SK-N-SH (cell line): ENCODE results near the gene TRIM72. TPM values are rescaled to one million over a fixed set of nuclear protein-coding genes. Genes with fewer than 3 reads are reported as not detected.
"Not testable (repeated sequence)": the region's sequence is repeated elsewhere in the genome, so short reads cannot be mapped to it uniquely, and the experiment has no call there.

Experiments
- CTCF ChIA-PET: fragments of 300-600, 350-600 bp; formaldehyde crosslinking; extraction: SDS; loops from one replicate; lab custom pipeline; 2021; lab: Yijun Ruan, JAX
- POLR2A ChIA-PET: fragments of 350-600 bp; sonication (Branson Sonifier 250); formaldehyde crosslinking; extraction: SDS; loops from one replicate; lab custom pipeline; 2020; ENCODE audit warnings: antibody characterized with exemption, inconsistent platforms; lab: Yijun Ruan, JAX
- DNase-seq: peaks from one replicate; pipeline ENCODE4 v3.0.0; 2012
- H2AFZ ChIP-seq: fragments of 200-600 bp; sonication (generic); 2 replicates; pipeline ENCODE4 v1.8.1; 2016; ENCODE audit warnings: antibody characterized with exemption, mild to moderate bottlenecking, low read depth
- H3F3A ChIP-seq: fragments of 200-600 bp; sonication (generic); replicated peaks from 2 replicates; pipeline ENCODE3; 2016; ENCODE audit warnings: antibody characterized with exemption, mild to moderate bottlenecking; ENCODE audit not compliant: insufficient read depth
- H3K27ac ChIP-seq, 2 experiments: fragments of 200-500 bp in 1 of 2; fragments of 200-600 bp in 1 of 2; sonication (Bioruptor generic) in 1 of 2; sonication (generic), shearing (Covaris generic) in 1 of 2; 2 replicates each; pipeline versions ENCODE4 v1.5.1 to v1.6.1; 2014 to 2016; ENCODE audit warnings: low read depth in 2 of 2, inconsistent platforms in 1 of 2, low read length in 1 of 2, mild to moderate bottlenecking in 1 of 2, mixed read lengths in 1 of 2
- H3K27me3 ChIP-seq: fragments of 200-600 bp; sonication (generic), shearing (Covaris generic); 2 replicates; pipeline ENCODE4 v1.6.1; 2016; ENCODE audit warnings: mixed run types; ENCODE audit not compliant: insufficient read depth
- H3K36me3 ChIP-seq, 2 experiments: fragments of 200-500 bp in 1 of 2; fragments of 200-600 bp in 1 of 2; sonication (Bioruptor generic) in 1 of 2; sonication (generic) in 1 of 2; replicated peaks in 1 of 2; 2 replicates each; pipeline versions ENCODE3 to v1.5.1; 2014 to 2016; ENCODE audit warnings: low read length in 1 of 2, mild to moderate bottlenecking in 1 of 2; ENCODE audit not compliant: insufficient read depth in 2 of 2, control insufficient read depth in 1 of 2
- H3K4me1 ChIP-seq, 2 experiments: fragments of 200-500 bp in 1 of 2; fragments of 200-600 bp in 1 of 2; sonication (Bioruptor generic) in 1 of 2; sonication (generic), shearing (Covaris generic) in 1 of 2; 2 replicates each; pipeline versions ENCODE4 v1.5.1 to v1.6.1; 2014 to 2016; ENCODE audit warnings: low read depth in 1 of 2, low read length in 1 of 2, mixed run types in 1 of 2; ENCODE audit not compliant: insufficient read depth in 2 of 2, control insufficient read depth in 1 of 2
- H3K4me2 ChIP-seq: fragments of 200-600 bp; sonication (generic), shearing (Covaris generic); 2 replicates; pipeline ENCODE4 v1.6.1; 2017; ENCODE audit warnings: mixed run types
- H3K4me3 ChIP-seq, 2 experiments: fragments of 200-500 bp in 1 of 2; fragments of 200-600 bp in 1 of 2; sonication (Bioruptor generic) in 1 of 2; sonication (generic), shearing (Covaris generic) in 1 of 2; 2 replicates each; pipeline versions ENCODE4 v1.5.1 to v1.8.1; 2014 to 2016; ENCODE audit warnings: low read depth in 2 of 2, inconsistent platforms in 1 of 2, low read length in 1 of 2, mild to moderate bottlenecking in 1 of 2, mixed read lengths in 1 of 2, moderate library complexity in 1 of 2
- H3K79me2 ChIP-seq: fragments of 200-600 bp; sonication (generic); 2 replicates; pipeline ENCODE4 v1.8.1; 2017; ENCODE audit warnings: mild to moderate bottlenecking; ENCODE audit not compliant: insufficient read depth
- H3K9ac ChIP-seq: fragments of 200-600 bp; sonication (generic); 2 replicates; pipeline ENCODE4 v1.6.1; 2017; ENCODE audit warnings: mixed run types
- H3K9me2 ChIP-seq: fragments of 200-600 bp; sonication (generic); 2 replicates; pipeline ENCODE4 v1.6.1; 2017; ENCODE audit warnings: mixed run types
- H3K9me3 ChIP-seq: fragments of 200-600 bp; sonication (generic); 2 replicates; pipeline ENCODE4 v1.6.1; 2017; ENCODE audit warnings: mixed run types, mild to moderate bottlenecking, moderate library complexity
- H4K20me1 ChIP-seq: fragments of 200-600 bp; sonication (generic); 2 replicates; pipeline ENCODE4 v1.6.1; 2017; ENCODE audit warnings: mild to moderate bottlenecking, mixed run types; ENCODE audit not compliant: insufficient read depth
- ELF1 ChIP-seq: IDR thresholded peaks from 2 replicates; pipeline ENCODE4 v1.4.0; 2012
- EP300 ChIP-seq, 2 experiments: IDR thresholded peaks; 2 replicates each; pipeline versions ENCODE4 v1.4.0 to v1.6.1; 2012; ENCODE audit warnings: borderline replicate concordance in 1 of 2, low read depth in 1 of 2, low read length in 1 of 2
- FOXJ3 ChIP-seq: sonication (generic); formaldehyde crosslinking; IDR thresholded peaks from 2 replicates; pipeline ENCODE4 v1.5.1; 2020; ENCODE audit warnings: mild to moderate bottlenecking, missing genetic modification reagents
- FOXM1 ChIP-seq: IDR thresholded peaks from 2 replicates; pipeline ENCODE4 v1.4.0; 2012; ENCODE audit warnings: low read depth, mild to moderate bottlenecking
- GATA2 ChIP-seq: sonication (generic); formaldehyde crosslinking; IDR thresholded peaks from 2 replicates; pipeline ENCODE4 v1.5.0; 2020; ENCODE audit warnings: mild to moderate bottlenecking, missing genetic modification reagents
- MXI1 ChIP-seq: IDR thresholded peaks from 2 replicates; pipeline ENCODE4 v1.6.1; 2012; ENCODE audit warnings: mild to moderate bottlenecking, low read depth, low read length, improper control_type of control experiment
- NFIC ChIP-seq: IDR thresholded peaks from 2 replicates; pipeline ENCODE4 v1.4.0; 2012; ENCODE audit warnings: borderline replicate concordance
- NRF1 ChIP-seq: IDR thresholded peaks from 2 replicates; pipeline ENCODE4 v1.6.1; 2012; ENCODE audit warnings: low read depth, mild to moderate bottlenecking, low read length
- RAD21 ChIP-seq: IDR thresholded peaks from 2 replicates; pipeline ENCODE4 v1.6.1; 2012; ENCODE audit warnings: mild to moderate bottlenecking, low read length
- RCOR1 ChIP-seq: fragments of 150-350 bp; IDR thresholded peaks from 2 replicates; pipeline ENCODE4 v1.6.1; 2017; ENCODE audit warnings: antibody characterized with exemption, low read length
- RFX5 ChIP-seq: IDR thresholded peaks from 2 replicates; pipeline ENCODE4 v1.6.1; 2012; ENCODE audit warnings: mild to moderate bottlenecking, improper control_type of control experiment, low read length
- SIN3A ChIP-seq: IDR thresholded peaks from 2 replicates; pipeline ENCODE4 v1.6.1; 2012; ENCODE audit warnings: low read depth, mild to moderate bottlenecking, low read length, moderate library complexity, borderline replicate concordance
- TAF1 ChIP-seq: IDR thresholded peaks from 2 replicates; pipeline ENCODE4 v1.6.1; 2012; ENCODE audit warnings: low read depth, mild to moderate bottlenecking, low read length, moderate library complexity, borderline replicate concordance
- TCF12 ChIP-seq: IDR thresholded peaks from 2 replicates; pipeline ENCODE4 v1.4.0; 2012
- TEAD4 ChIP-seq: IDR thresholded peaks from 2 replicates; pipeline ENCODE4 v1.4.0; 2012; ENCODE audit warnings: mild to moderate bottlenecking, borderline replicate concordance; ENCODE audit not compliant: insufficient read depth
- YY1 ChIP-seq: IDR thresholded peaks from 2 replicates; pipeline ENCODE4 v1.4.0; 2012; ENCODE audit warnings: low read depth, mild to moderate bottlenecking
- WGBS: methylation state at CpG from one replicate; pipeline ENCODE4 v1.1.6; 2017; ENCODE audit warnings: low lambda C conversion rate; 5-methylcytosine and 5-hydroxymethylcytosine counted together
- polyA plus RNA-seq, 3 experiments: library from polyadenylated mRNA; depleted of rRNA; stranded (reverse); fragments of >200 nt; gene quantifications; 2 replicates each; pipeline ENCODE4 v1.2.3, GENCODE V29; 2012
- TF ChIP-seq, protein P1 (sequence below): fragments of 150-350 bp; IDR thresholded peaks from 2 replicates; pipeline ENCODE4 v1.6.1; 2017; ENCODE audit warnings: antibody characterized with exemption, low read length, low read depth, borderline replicate concordance
- TF ChIP-seq, protein P2 (sequence below): IDR thresholded peaks from 2 replicates; pipeline ENCODE4 v1.4.0; 2012; ENCODE audit warnings: low read depth

TRIM72 gene
- polyA plus RNA-seq, 1 of the 3 experiments (the other 2 are of a cell fraction) = under 0.01 TPM

DNA sequence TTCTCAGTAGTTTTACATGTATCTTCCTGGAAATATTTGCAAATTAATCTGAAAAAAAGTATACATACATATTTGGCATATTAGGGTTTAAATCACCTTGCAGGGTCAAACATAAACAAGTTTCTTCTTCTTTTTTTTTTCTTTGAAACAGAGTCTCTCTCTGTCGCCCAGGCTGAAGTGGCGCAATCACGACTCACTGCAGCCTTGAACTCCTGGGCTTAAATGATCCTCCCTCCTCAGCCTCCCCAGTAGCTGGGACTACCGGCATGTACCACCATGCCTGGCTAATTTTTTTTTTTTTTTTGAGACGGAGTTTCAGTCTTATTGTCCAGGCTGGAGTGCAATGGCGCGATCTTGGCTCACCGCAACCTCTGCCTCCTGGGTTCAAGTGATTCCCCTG is 46.6 kb upstream of the TRIM72 start:
- ChIA-PET POLR2A (interaction anchor here (1.3 kb wide), 1 partner anchor 12 kb away, joined by 5 read pairs; the partner anchor contains the start of gene FUS), CTCF (interaction anchor here (0.9 kb wide), 1 partner anchor 9 kb away, joined by 3 read pairs; no protein-coding TSS in a partner anchor)
- Histone ChIP-seq H3K4me3 (no peak overlapping the region), H3F3A (no peaks in the 10 kb centered on the region), H3K27me3 (no peaks in the 10 kb centered on the region), H3K4me1 (peaks cover 0 to 2% of the 10 kb centered on the region in 2 experiments; a peak in 1 of 4 replicates), H3K9me3 (no peaks in the 10 kb centered on the region), H4K20me1 (no peaks in the 10 kb centered on the region), H3K79me2 (no peaks in the 10 kb centered on the region), H3K9me2 (no peaks in the 10 kb centered on the region), H3K4me2 (no peak overlapping the region), H3K36me3 (no peaks in the 10 kb centered on the region), H3K27ac (no peak overlapping the region), H3K9ac (no peak overlapping the region), H2AFZ (no peak overlapping the region)
- WGBS = 72% methylated on average over 8 of the region's 8 CpGs
- DNase-seq = no peak
- TF ChIP-seq NFIC = no peak
- no peak for TF ChIP-seq RCOR1
- no peak for TF ChIP-seq SIN3A
- TF ChIP-seq NRF1 = no peak
- no peak for TF ChIP-seq RFX5
- no peak for TF ChIP-seq RAD21
- no peak for TF ChIP-seq TEAD4
- no peak for TF ChIP-seq TCF12
- TF ChIP-seq TAF1 = no peak

DNA sequence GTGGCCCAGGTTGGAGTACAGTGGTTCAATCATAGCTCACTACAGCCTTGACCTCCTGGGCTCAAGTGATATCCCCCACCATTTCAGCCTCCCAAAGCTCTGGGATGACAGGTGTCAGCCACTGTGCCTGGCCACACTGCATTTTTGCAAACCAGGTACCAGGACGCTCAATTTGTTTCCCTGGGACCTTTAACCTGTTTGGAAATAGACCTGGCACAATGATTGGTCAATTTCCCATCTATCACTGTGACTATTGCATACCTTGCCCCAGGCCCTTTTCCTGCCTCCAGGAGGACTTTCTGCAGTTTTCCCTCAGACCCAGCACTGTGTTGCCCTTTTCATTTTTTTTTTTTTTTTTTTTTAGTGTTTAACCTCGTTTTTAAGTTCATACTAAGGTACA is 45.1 kb upstream of the TRIM72 start:
- H4K20me1 ChIP-seq = no peaks in the 10 kb centered on the region
- peaks cover 0 to 2% of the 10 kb centered on the region in 2 experiments; a peak in 1 of 4 replicates for H3K4me1 ChIP-seq
- no peaks in the 10 kb centered on the region for H3K79me2 ChIP-seq
- no peaks in the 10 kb centered on the region for H3K27me3 ChIP-seq
- H3K36me3 ChIP-seq = no peaks in the 10 kb centered on the region
- POLR2A ChIA-PET = interaction anchor here (1.3 kb wide), 1 partner anchor 11 kb away, joined by 5 read pairs; the partner anchor contains the start of gene FUS
- no peak for TF ChIP-seq NFIC
- no peak for TF ChIP-seq FOXJ3 (CRISPR knock-in tag)
- TF ChIP-seq SIN3A = no peak
- no peak for TF ChIP-seq MXI1
- no peak for TF ChIP-seq FOXM1
- TF ChIP-seq, protein P1, sequence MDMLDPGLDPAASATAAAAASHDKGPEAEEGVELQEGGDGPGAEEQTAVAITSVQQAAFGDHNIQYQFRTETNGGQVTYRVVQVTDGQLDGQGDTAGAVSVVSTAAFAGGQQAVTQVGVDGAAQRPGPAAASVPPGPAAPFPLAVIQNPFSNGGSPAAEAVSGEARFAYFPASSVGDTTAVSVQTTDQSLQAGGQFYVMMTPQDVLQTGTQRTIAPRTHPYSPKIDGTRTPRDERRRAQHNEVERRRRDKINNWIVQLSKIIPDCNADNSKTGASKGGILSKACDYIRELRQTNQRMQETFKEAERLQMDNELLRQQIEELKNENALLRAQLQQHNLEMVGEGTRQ = no peak
- no peak for TF ChIP-seq ELF1
- no peak for TF ChIP-seq YY1
- TF ChIP-seq GATA2 = no peak
- TF ChIP-seq NRF1 = no peak
- TF ChIP-seq, protein P2, sequence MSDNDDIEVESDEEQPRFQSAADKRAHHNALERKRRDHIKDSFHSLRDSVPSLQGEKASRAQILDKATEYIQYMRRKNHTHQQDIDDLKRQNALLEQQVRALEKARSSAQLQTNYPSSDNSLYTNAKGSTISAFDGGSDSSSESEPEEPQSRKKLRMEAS = no peak
- no peak for TF ChIP-seq EP300 (IDR thresholded peaks at IDR 0.05; ENCODE audit: borderline replicate concordance in 1 of 2, low read depth in 1 of 2, low read length in 1 of 2)
- TF ChIP-seq, all 33 proteins: peak for 0
- Histone ChIP-seq H3K4me3 (no peak overlapping the region), H3K9me2 (no peaks in the 10 kb centered on the region), H3F3A (no peaks in the 10 kb centered on the region), H3K27ac (no peak overlapping the region), H3K9ac (no peak overlapping the region), H3K9me3 (no peaks in the 10 kb centered on the region), H2AFZ (no peak overlapping the region), H3K4me2 (no peak overlapping the region)
- WGBS = 63% methylated on average over 2 of the region's 2 CpGs
- CTCF ChIA-PET = no interaction called here
- DNase-seq = no peak

- H4K20me1 ChIP-seq, H3K9me3 ChIP-seq, CTCF ChIA-PET, H3K4me3 ChIP-seq, DNase-seq, H3K36me3 ChIP-seq, H3K9ac ChIP-seq, H3K79me2 ChIP-seq, H3K9me2 ChIP-seq, H3F3A ChIP-seq, H3K27ac ChIP-seq, H3K27me3 ChIP-seq, POLR2A ChIA-PET, H3K4me1 ChIP-seq, H3K4me2 ChIP-seq: not testable (repeated sequence)
- 0 out of 2 replicates have a peak overlapping the region, but pooled peaks have one; percentile 35 for H2AFZ ChIP-seq
- no CpG with 5 or more reads among the region's 2 CpGs for WGBS
These were observed 43.9 kb upstream of the TRIM72 start for GRCh38 chr16:31170048-31170447.
